Endothelial cell of umbilical vein (primary cell): ENCODE results near the gene CDHR5.

Source experiments
- POLR2A ChIP-seq: IDR thresholded peaks from 2 replicates; pipeline ENCODE4 v1.6.1; 2012; ENCODE audit warnings: low read depth, mild to moderate bottlenecking, control low read depth, low read length
- TF ChIP-seq, protein P1 (sequence below), 2 donors: IDR thresholded peaks; 1 replicate in 1 of 2; 2 replicates in 1 of 2; pipeline ENCODE4 v1.5.1; 2011; ENCODE audit warnings: low read length in 2 of 2, mild to moderate bottlenecking in 2 of 2, moderate library complexity in 2 of 2, control low read depth in 1 of 2, inconsistent platforms in 1 of 2, low read depth in 1 of 2; ENCODE audit not compliant: insufficient read depth in 1 of 2; ENCODE audit errors: extremely low read depth in 1 of 2

DNA sequence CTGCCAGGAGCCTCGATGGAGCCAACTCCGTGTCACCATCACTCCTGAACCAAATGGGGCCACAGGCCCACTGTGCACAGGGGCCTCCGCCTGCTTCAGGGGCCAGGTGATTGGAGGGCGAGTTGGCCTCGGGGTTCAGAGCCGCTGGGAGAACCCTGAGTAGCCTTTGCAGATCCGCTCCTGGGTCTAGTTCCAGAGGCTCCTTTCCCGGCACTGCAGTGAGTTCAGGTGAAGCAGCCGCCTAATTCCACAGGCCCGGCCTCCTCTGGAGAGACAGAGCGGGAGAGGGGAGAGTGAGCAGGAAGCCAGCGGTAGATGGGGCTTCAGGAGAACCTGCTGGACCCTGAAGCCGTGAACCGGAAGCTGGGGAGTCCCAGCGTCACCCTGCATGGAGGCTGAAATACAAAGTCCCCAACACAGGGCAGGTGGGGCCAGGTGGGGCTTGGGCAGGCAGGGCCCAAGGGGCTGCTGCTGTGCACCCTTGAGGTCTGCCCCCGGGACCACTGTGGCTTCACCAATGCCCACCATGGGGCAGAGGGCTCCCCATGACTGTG is 34.9 kb upstream of the CDHR5 start:
- TF ChIP-seq, protein P1, sequence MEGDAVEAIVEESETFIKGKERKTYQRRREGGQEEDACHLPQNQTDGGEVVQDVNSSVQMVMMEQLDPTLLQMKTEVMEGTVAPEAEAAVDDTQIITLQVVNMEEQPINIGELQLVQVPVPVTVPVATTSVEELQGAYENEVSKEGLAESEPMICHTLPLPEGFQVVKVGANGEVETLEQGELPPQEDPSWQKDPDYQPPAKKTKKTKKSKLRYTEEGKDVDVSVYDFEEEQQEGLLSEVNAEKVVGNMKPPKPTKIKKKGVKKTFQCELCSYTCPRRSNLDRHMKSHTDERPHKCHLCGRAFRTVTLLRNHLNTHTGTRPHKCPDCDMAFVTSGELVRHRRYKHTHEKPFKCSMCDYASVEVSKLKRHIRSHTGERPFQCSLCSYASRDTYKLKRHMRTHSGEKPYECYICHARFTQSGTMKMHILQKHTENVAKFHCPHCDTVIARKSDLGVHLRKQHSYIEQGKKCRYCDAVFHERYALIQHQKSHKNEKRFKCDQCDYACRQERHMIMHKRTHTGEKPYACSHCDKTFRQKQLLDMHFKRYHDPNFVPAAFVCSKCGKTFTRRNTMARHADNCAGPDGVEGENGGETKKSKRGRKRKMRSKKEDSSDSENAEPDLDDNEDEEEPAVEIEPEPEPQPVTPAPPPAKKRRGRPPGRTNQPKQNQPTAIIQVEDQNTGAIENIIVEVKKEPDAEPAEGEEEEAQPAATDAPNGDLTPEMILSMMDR (IDR thresholded peaks at IDR 0.05; ENCODE audit: extremely low read depth in 1 of 2, insufficient read depth in 1 of 2, low read depth in 1 of 2, low read length in 2 of 2), result no peak
- no peak for TF ChIP-seq POLR2A
